B cell (primary cell): ENCODE results near the gene SEMA6D. TPM values are rescaled to one million over a fixed set of nuclear protein-coding genes. Genes with fewer than 3 reads are reported as not detected.

Experiments
- ATAC-seq: fragments of 200-7000 bp; cut with Tn5 transposase; one replicate; pipeline ENCODE4 v1.10.0; 2021; ENCODE audit warnings: low read depth, mild to moderate bottlenecking, moderate number of reproducible peaks, moderate library complexity
- CTCF ChIA-PET: fragments of 350-600 bp; sonication (Branson Sonifier 250); formaldehyde crosslinking; loops from one replicate; lab custom pipeline; 2021; ENCODE audit warnings: antibody characterized with exemption, inconsistent platforms; lab: Charles Lee
- POLR2A ChIA-PET: fragments of 350-600 bp; sonication (Branson Sonifier 250); formaldehyde crosslinking; loops from one replicate; lab custom pipeline; 2021; ENCODE audit warnings: antibody characterized with exemption; lab: Charles Lee
- DNase-seq: peaks from one replicate; pipeline ENCODE4 v3.0.0; 2013
- H2AFZ ChIP-seq: 2 replicates; pipeline ENCODE4 v1.6.1; 2012; ENCODE audit warnings: mild to moderate bottlenecking, low read depth, low read length; ENCODE audit not compliant: insufficient read depth, poor library complexity, severe bottlenecking
- H3K27ac ChIP-seq, 2 donors: 1 replicate in 1 of 2; 2 replicates in 1 of 2; pipeline ENCODE4 v1.5.1; 2012 to 2013; ENCODE audit warnings: low read length in 2 of 2, mild to moderate bottlenecking in 2 of 2, moderate library complexity in 1 of 2
- H3K27me3 ChIP-seq, 4 experiments: fragments of 200-600 bp in 1 of 4; sonication (generic) in 1 of 4; replicated peaks in 1 of 4; 1 replicate in 2 of 4; 2 replicates in 2 of 4; pipeline versions ENCODE4 v1.6.1 to v1.7.0; 2013 to 2016; ENCODE audit warnings: low read length in 3 of 4, mild to moderate bottlenecking in 2 of 4, mixed read lengths in 1 of 4, moderate library complexity in 1 of 4; ENCODE audit not compliant: insufficient read depth in 4 of 4, control insufficient read depth in 3 of 4; ENCODE audit errors: control extremely low read depth in 1 of 4
- H3K36me3 ChIP-seq, 2 experiments: replicated peaks in 1 of 2; 1 replicate in 1 of 2; 2 replicates in 1 of 2; pipeline versions ENCODE4 v1.6.1 to v1.7.1; 2013; ENCODE audit warnings: low read length in 1 of 2; ENCODE audit not compliant: insufficient read depth in 2 of 2, control insufficient read depth in 1 of 2; ENCODE audit errors: control extremely low read depth in 1 of 2, extremely low read depth in 1 of 2
- H3K4me1 ChIP-seq, 2 donors: fragments of 200-600 bp in 1 of 2; sonication (generic) in 1 of 2; 1 replicate in 1 of 2; 2 replicates in 1 of 2; pipeline versions ENCODE4 v1.5.1 to v1.6.1; 2013 to 2017; ENCODE audit warnings: low read length in 2 of 2; ENCODE audit not compliant: control insufficient read depth in 2 of 2, insufficient read depth in 2 of 2
- H3K4me2 ChIP-seq: replicated peaks from 2 replicates; pipeline ENCODE3; 2012; ENCODE audit warnings: mild to moderate bottlenecking, low read depth, low read length; ENCODE audit not compliant: poor library complexity, severe bottlenecking
- H3K4me3 ChIP-seq, 5 experiments: fragments of 200-600 bp in 1 of 5; sonication (generic) in 1 of 5; 1 replicate in 3 of 5; 2 replicates in 2 of 5; pipeline versions ENCODE4 v1.5.1 to v1.7.0; 2011 to 2016; ENCODE audit warnings: low read length in 4 of 5, mild to moderate bottlenecking in 4 of 5, low read depth in 2 of 5, control low read depth in 1 of 5, moderate library complexity in 1 of 5; ENCODE audit not compliant: insufficient read depth in 1 of 5; ENCODE audit errors: control extremely low read depth in 1 of 5, extremely low read depth in 1 of 5
- H3K79me2 ChIP-seq: fragments of 200-600 bp; sonication (generic); one replicate; pipeline ENCODE4 v1.6.0; 2016; ENCODE audit warnings: low read length; ENCODE audit not compliant: control insufficient read depth, insufficient read depth
- H3K9ac ChIP-seq: fragments of 200-600 bp; sonication (generic); 2 replicates; pipeline ENCODE4 v1.6.1; 2017; ENCODE audit warnings: mild to moderate bottlenecking, low read length, moderate library complexity
- H3K9me3 ChIP-seq, 3 donors: one replicate each; pipeline versions ENCODE4 v1.6.1 to v1.7.1; 2013; ENCODE audit warnings: low read length in 2 of 3; ENCODE audit not compliant: control insufficient read depth in 2 of 3, insufficient read depth in 1 of 3; ENCODE audit errors: control extremely low read depth in 1 of 3
- H4K20me1 ChIP-seq: 2 replicates; pipeline ENCODE4 v1.6.0; 2012; ENCODE audit warnings: mild to moderate bottlenecking, low read length; ENCODE audit not compliant: insufficient read depth, control insufficient read depth, poor library complexity, severe bottlenecking
- H3K27ac Mint-ChIP-seq: one replicate; pipeline ENCODE4 v1.8.0; 2021; ENCODE audit warnings: mixed read lengths
- H3K27me3 Mint-ChIP-seq: one replicate; pipeline ENCODE4 v1.8.0; 2021; ENCODE audit warnings: mixed read lengths
- H3K4me1 Mint-ChIP-seq: one replicate; pipeline ENCODE4 v1.8.0; 2021; ENCODE audit warnings: mixed read lengths
- H3K4me3 Mint-ChIP-seq: one replicate; pipeline ENCODE4 v1.8.0; 2021; ENCODE audit warnings: mixed read lengths
- H3K9me3 Mint-ChIP-seq: one replicate; pipeline ENCODE4 v1.8.0; 2022; ENCODE audit warnings: mixed read lengths; ENCODE audit not compliant: insufficient read depth
- CTCF ChIP-seq: fragments of 200-600 bp; IDR thresholded peaks from one replicate; pipeline ENCODE4 v1.8.0; 2022; ENCODE audit warnings: antibody characterized with exemption, mild to moderate bottlenecking
- EZH2 ChIP-seq: IDR thresholded peaks from 2 replicates; pipeline ENCODE4 v1.6.1; 2012; ENCODE audit warnings: borderline replicate concordance, low read depth, mild to moderate bottlenecking, moderate library complexity, low read length; ENCODE audit not compliant: insufficient read depth, poor library complexity, severe bottlenecking
- WGBS: methylation state at CpG from one replicate; pipeline ENCODE4 v1.1.5; 2013; ENCODE audit warnings: missing lambda C conversion rate; ENCODE audit not compliant: insufficient coverage; 5-methylcytosine and 5-hydroxymethylcytosine counted together
- intact Hi-C: fragments of 100-400 bp; cut with micrococcal nuclease; formaldehyde crosslinking; loops from one replicate; pipeline ENCODE4 v1.10.0; 2022
- polyA plus RNA-seq: library from polyadenylated mRNA; depleted of rRNA; stranded (reverse); fragments of >200 nt; gene quantifications from 2 replicates; pipeline ENCODE4 v1.2.3, GENCODE V29; 2012
- total RNA-seq, 2 donors: library from RNA; stranded (reverse); fragments of 120-200 nt in 1 of 2; gene quantifications; 1 replicate in 1 of 2; 2 replicates in 1 of 2; pipeline versions ENCODE4 v1.2.3 to v1.2.4, GENCODE V29; 2013 to 2022

The SEMA6D gene
- total and polyA plus RNA-seq, 2 donors (not counting 1 experiment from before 2014, with no cell fraction given), result not detected

GRCh38 chr15:47726399-47726823 lies 9.1 kb downstream of the SEMA6D start:
- intact Hi-C loops, result no loop called here
- POLR2A ChIA-PET, result no interaction called here
- no peak overlapping the region for H2AFZ ChIP-seq

GRCh38 chr15:47727137-47727536 lies 9.8 kb downstream of the SEMA6D start:
- POLR2A ChIA-PET, result no interaction called here
- intact Hi-C loops, result no loop called here
- no peaks in the 10 kb centered on the region for H3K4me1 Mint-ChIP-seq

More at GRCh38 chr15:47726399-47726823, 9.1 kb downstream of the SEMA6D start:
- H3K36me3 ChIP-seq, result no peaks in the 10 kb centered on the region
- no peak for TF ChIP-seq EZH2
- TF ChIP-seq CTCF, result no peak
- no peaks in the 10 kb centered on the region for H3K4me1 ChIP-seq
- no peak for ATAC-seq
- Mint-ChIP-seq H3K9me3 (no peaks in the 10 kb centered on the region), H3K27ac (no peak overlapping the region), H3K4me1 (no peaks in the 10 kb centered on the region), H3K27me3 (peaks cover 26% of the 10 kb centered on the region), H3K4me3 (no peak overlapping the region)
- H3K4me3 ChIP-seq, result no peak overlapping the region
- H3K9me3 ChIP-seq, result peaks cover 0 to 3% (median 0%) of the 10 kb centered on the region in 3 donors
- H3K27me3 ChIP-seq, result peaks cover 0 to 2% (median 0%) of the 10 kb centered on the region in 4 experiments
- no peaks in the 10 kb centered on the region for H3K79me2 ChIP-seq
- H4K20me1 ChIP-seq, result no peaks in the 10 kb centered on the region
- WGBS, result no CpG with 5 or more reads among the region's 1 CpG
- no peak overlapping the region for H3K4me2 ChIP-seq
- DNase-seq, result no peak
- no peak overlapping the region for H3K9ac ChIP-seq
- H3K27ac ChIP-seq, result no peak overlapping the region
- CTCF ChIA-PET, result no interaction called here

More at GRCh38 chr15:47727137-47727536, 9.8 kb downstream of the SEMA6D start:
- CTCF ChIA-PET, result no interaction called here
- H3K36me3 ChIP-seq, result no peaks in the 10 kb centered on the region
- no peak overlapping the region for H3K4me3 Mint-ChIP-seq
- H3K4me2 ChIP-seq, result no peak overlapping the region
- H3K27ac ChIP-seq, result no peak overlapping the region
- TF ChIP-seq EZH2 (no peak), CTCF (no peak)
- no peaks in the 10 kb centered on the region for H3K79me2 ChIP-seq
- no peak overlapping the region for H3K27ac Mint-ChIP-seq
- H3K27me3 Mint-ChIP-seq, result peaks cover 19% of the 10 kb centered on the region
- peaks cover 0 to 3% (median 0%) of the 10 kb centered on the region in 3 donors for H3K9me3 ChIP-seq
- no peaks in the 10 kb centered on the region for H4K20me1 ChIP-seq
- WGBS, result 100% methylated on average over 2 of the region's 4 CpGs
- H2AFZ ChIP-seq, result no peak overlapping the region
- H3K4me1 ChIP-seq, result no peaks in the 10 kb centered on the region
- no peak overlapping the region for H3K4me3 ChIP-seq
- no peak for DNase-seq
- H3K9ac ChIP-seq, result no peak overlapping the region
- no peak for ATAC-seq
- no peaks in the 10 kb centered on the region for H3K9me3 Mint-ChIP-seq
- H3K27me3 ChIP-seq, result no peaks in the 10 kb centered on the region
